Stimulated activated CD4-positive, alpha-beta T cell treated with anti-CD3 and anti-CD28 coated beads, Interleukin-4, amount 100 ng/mL, for 4 hours (primary cell): Measurements from ENCODE around the gene CTIF.

Experiments
- DNase-seq, 2 experiments: peaks; one replicate each; pipeline ENCODE4 v3.0.0-alpha.2; 2020

The CTIF gene

DNA sequence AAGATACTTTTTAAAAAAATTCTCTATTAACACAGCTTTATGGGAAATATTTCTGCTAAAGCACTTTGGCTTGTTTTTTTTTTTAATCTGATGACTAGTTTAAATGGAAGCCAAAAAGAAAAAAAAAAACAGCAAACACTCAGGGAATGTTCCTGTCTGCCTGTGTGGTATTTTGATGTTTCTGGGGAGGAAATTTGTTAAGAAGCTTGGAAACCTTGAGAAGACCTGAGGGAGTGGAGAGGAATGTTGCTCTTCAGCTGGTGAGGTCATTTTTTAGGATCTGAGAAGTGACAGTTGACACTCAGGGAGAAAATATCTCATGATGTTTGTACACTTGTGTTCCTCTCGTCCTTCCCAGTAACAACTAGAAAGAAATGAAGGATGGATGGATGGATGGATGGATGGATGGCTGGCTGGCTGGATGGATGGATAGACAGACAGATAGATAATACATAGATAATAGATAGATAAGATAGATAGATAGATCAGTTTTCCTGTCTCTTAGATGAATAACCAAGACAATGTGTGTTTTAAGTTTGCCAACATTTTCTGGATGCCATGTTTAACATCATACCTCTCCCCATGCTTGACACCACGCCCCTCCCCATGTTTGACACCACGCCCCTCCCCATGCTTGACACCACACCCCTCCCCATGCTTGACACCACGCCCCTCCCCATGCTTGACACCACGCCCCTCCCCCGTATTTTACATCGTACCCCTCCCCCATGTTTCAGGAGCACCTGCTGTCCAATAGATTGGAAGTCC, 84.8 kb downstream of the CTIF start:
- DNase-seq = no peak

DNA sequence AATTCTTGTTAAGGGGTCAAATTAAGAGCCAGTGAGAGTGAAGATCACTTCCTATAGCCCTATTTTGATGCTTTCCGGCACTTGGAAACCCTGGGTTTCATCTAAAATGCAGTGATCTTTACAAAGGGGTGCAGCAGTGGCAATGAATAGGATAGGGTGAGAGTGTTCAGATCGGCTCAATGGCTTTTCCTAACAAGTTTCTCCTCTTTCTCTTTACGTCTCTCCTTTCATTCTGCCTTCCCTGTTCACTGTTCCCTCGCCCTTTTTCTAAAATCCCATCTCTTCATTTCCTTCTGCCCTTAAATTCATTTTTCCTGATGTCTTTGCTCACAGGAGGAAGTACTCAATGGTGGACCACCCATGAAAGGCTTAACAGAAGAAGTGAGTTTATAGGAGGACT, 86.0 kb downstream of the CTIF start:
- no peak for DNase-seq

DNA sequence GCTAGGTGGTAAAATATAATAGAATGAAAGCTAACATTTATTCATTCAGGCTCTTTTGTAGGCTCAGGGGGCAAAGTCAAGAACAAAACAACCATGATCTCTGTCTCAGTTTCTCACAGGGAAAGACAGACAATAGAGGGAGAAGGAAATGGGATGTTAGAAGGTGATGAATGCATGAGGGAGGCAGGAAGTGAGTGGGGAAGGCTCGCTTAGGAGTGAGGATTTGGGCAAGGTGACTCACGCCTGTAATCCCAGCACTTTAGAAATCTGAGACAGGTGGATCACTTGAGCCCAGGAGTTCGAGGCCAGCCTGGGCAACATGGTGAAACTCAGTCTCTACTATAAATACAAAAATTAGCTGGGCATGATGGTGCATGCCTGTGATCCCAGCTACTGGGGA, 88.4 kb downstream of the CTIF start:
- no peak for DNase-seq

DNA sequence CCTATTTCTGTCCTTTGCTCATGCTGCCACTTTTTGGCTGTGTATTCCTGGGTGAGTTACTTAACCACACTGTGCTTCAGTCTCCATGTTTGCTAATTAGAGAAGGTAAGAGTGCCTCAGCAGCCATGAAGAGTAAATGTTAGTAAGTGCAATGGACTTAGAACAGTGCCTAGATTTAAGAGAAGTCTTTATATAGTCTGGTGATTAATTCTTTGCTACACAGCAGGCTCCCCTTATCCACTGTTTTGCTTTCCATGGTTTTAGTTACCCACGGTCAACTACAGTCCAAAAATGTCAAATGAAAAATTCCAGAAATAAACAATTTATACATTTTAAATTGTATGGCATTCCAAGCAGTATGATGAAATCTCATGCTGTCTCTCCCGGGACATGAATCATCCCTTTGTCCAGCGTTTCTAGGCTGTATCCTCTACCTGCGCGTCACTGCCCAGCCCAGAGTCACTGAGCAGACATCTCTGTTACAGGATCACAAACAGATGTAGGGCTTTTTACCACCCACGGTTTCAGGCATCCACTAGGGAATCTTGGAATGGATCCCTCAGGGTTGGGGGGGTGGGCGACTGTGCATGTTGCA, 91.0 kb downstream of the CTIF start:
- no peak for DNase-seq

DNA sequence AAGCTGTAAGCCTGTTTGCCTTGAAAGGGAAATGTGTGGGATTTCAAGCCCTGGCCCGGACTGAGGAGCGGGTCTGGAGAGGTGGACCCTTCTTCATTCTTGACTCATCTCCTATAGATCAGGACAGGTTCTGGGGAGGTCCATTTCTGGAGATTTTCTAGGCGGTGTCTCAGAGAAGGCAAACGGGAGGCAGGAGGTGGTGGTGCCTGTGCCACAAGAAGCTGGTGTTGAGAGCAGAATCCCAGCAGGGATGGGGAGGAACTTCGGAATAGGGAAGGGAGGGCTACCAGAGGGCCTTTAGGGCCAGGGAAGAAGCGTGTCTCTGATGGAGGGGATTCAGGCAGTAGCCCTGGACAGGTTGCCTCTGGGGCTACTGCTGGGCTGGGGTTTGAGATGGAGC, 93.0 kb downstream of the CTIF start:
- no peak for DNase-seq

DNA sequence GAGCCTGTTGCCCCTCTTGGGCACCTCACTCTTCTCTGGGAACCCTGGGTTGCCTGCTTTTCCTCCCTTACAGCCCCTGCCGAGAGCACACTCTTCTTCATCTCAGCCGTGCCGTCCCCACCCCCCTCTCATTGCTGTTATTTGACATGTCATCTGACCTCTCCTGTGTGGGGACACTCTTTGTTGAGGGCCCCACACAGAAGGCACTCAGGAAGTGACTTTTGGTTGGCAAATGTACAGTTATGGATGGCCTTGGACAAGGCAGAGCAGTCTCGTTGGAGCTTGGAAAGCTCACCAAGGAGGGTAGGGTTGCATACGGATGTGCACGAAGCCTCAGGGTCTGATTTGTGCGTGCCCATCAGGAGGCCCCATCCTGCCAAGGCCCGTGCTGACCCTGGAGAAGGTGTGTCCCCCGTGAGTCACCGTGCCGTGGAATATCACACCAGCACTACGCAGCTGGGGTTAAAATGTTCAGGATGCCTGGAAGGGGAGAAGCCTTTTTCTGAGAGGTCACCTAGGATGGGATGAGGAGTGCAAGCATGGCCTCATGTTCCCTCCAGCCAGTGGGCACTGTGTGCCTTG, 93.9 kb downstream of the CTIF start:
- DNase-seq = no peak

DNA sequence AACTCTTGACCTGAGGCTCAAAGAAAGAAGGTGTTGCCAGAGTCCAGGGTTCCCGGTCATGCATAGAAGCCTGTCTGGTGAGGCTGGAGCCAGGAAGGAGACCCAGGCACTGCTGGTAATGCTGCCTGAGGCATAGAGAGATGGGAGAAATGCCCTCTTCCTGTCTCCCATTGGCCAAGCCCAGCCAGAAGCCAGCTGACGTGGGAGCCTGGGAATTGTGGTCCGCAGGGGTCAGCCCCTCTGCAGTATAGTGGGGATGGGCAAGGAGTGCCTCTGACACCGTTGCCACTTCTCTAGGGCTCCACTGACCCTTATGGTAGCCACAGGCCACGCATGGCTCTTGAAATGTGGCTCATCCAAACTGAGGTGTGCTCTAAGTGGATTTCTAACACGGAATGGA, 95.7 kb downstream of the CTIF start:
- no peak for DNase-seq

DNA sequence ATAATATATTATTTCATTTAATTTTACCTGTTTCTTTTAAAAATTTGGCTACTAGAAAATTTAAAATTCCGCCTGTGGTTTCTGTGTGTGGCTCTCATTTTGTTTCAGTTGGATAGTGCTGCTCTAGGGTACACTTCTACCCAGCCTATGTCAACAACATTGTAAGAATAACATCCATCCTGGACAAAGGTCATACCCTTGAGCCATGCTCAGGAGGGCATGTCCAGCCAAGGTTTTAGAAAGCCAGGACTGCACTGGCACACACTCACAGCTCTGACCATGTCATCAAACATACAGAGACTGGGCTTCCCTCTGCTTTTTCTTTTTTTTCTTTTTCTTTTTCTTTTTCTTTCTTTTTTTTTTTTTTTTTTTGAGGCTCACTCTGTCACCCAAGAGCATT, 96.1 kb downstream of the CTIF start:
- no peak for DNase-seq

DNA sequence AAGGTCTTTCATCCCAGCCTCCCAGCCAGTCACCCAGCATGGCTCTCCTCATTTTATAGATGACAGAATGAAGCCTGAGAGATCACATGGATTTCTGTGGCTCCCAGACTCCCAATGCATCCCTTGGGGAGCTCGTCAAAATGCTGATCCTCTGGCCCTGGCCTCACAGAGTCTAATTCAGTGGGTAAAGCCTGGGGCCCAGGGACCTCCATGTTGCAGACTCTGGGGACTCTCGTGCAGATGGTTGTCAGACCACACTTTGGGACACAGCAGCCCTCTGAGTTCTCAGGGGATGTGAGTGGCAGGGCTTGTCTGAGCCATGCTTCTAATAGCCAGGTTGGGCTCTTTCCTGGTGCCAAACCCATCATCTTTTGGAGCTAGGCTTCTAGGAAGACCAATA, 97.0 kb downstream of the CTIF start:
- DNase-seq = no peak

DNA sequence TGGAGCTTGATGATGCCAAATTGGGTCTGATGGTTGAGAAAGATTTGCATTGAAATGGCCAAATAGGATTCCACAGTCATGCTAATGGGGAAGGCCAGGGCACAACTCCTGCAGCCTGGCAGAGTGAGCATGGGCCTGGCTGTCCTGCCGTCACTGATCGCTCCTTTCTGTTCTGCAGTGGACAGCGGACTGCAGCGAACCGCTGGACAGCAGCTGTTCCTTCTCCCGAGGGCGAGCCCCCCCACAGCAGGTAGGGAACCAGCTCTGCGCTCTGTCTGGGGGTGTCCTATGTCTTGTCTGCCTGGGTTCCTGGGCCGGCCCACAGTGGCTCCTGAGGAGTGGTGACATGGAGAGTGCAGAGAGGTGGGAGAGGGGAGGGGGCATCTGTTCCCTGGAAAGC, 97.6 kb downstream of the CTIF start:
- DNase-seq = no peak

DNA sequence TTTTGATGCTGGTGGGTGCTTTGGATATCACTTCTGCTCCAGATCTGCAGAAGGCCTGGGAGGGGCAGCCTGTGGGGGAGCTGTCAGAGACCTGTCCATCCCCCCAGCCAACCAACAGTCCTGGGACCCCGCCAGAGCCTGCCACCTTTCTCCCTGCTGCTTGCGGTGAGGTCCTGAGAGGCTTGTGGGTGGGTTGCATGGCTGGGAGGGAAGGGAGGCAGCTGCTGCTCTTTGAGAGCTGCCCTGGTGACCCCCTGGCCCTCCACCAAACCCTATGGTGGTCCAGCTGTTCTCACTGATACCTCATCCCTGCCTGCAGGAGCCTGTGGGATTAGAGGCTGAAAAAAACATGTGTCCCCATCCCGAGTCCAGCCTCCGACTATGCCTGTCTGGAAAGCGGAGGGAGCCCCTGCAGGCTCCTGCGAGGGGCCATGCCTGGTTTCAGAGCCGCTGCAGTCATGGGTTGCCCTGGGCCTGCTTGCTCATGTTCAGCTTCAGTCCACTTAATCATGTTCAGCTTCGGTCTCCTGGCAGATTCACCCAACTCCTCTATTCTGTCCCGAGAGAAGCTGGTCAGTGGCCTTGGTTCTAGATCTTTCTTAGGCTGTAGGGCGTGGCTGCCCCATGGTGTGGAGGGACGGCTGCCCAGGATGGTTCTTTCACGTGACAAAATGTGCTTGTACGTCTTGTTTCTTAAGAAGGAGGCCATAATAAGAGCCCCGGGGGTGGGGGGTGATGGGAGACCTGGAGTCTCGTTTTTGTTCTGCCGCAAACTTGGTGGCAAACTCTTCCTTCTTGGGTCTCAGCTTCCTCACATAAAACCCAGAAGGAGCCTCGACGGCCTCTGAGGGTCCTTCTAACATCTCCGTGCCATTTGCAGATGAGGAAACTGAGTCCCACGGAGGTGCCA, 98.5 kb downstream of the CTIF start:
- no peak for DNase-seq

DNA sequence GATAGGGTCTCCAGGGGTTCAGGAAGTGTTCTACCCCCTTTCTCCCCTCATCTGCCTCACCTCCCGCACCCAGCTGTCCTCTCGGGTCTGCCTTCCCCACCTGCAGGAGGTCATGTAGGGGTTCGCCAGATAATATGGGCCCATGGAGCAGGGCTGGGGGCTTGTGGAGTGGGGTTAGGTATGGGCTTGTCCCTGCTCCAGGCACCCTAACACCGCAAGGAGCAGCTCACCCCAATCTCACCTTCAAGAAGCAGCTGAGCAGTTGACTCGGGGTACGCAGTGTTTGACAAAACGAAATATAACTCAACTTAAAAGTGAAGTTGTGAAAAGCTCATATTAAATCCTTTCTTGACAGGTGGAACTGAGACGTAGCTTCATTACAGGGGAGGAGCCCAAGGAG, 99.6 kb downstream of the CTIF start:
- DNase-seq = no peak

DNA sequence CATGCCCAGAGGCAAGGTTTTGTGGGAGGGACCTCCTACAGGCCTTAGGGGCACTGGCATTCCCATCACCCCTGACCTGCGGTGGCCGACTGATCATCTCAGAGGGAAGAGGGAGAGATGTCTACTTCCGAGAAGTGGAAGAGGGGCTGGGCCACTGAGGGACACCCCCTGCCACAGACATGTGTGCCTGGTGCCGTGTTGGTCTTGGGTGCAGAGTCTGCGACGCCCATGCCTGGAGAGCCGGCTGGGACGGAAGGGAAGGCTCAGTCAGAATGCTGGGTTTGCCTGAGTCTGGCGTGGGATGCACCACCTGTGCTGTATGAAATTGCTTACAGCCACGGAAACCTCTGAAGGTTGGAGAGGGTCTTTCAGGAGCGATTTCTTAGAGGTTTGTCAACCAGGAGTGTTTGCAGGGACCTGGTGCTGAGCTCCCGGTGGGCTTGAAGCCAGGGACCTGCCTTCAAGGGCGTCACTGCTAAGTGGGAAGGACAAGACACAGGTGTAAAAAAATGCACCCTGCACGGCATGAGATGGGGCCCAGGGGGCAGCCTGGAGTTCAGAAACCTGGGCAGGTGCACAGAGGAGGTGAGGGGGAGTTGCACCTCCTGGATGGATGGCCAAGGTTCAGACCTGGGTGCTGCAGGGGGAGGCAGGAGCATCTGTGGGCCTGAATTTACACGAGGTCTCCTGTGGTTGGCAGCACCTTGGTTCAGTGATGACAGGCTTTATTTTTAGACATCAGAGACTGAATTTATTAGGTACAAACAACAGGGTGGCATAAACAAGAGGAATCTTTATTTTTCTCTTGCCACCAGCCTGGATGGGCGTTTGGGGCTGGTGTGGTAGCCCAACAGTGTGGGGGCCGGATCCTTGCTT, 100.3 kb downstream of the CTIF start:
- DNase-seq = no peak

DNA sequence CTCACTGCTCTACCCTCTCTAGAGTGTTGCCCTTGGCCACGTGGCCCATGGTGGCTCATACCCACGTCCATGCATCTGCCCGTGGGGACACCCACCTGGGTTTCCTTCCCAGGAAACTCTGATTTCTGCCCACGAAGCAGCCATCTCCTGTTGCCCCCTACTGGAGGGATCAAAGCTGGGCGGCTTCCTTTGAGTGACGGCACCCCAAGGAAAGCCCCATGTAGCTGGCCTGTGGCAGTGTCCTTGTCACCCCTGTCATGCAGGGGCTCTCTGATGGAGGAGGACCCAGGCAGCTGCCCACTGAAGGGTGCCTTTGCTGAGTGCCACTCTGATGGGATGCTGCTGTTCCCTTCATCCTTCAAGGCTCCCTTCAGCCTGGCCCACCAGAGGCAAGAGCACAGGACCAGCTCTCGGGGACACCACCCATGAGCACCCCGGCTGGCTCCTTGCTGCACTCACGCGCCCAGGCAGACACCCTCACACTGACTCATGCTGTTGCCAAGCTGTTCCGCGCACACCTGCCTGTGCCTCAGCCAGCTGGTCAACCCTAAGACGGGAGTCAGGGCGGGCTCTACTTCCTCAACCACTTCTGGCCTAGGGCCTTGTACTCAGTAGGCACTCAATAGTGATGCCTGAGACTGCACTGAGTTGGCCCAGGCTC, 101.1 kb downstream of the CTIF start:
- no peak for DNase-seq

DNA sequence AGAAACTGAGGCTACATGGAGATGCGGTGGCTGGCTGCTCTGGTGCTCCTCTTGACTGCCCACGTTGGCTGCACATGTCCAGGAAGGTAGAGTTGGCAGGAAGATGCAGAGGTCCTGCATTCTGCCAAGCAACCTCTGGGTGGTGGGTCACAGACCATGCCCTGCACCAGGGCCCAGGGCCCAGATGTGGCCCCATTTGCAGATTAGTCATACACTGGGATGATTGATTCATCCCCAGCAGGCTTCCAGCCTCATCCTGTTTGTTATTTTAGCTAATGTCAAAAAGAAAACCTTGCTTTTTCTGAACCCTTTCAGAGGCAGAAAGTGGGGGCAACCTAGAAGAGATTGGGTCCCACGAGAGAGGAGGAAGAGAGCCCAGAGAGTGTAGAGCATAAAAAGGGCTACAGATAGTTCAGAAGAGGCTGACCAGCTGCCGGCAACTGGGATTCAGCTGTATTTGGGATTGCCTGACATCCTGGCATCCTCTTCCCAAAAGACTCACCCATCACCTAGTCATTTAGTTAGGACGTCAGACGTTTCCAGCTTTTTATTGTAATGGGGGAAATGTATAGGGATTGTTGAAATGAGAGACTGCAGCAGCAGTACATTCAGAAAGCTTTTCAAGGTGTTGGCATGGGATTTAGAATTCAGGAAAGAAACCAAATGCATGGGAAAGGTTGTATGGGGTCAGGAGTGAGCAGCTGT, 101.9 kb downstream of the CTIF start:
- DNase-seq = no peak

DNA sequence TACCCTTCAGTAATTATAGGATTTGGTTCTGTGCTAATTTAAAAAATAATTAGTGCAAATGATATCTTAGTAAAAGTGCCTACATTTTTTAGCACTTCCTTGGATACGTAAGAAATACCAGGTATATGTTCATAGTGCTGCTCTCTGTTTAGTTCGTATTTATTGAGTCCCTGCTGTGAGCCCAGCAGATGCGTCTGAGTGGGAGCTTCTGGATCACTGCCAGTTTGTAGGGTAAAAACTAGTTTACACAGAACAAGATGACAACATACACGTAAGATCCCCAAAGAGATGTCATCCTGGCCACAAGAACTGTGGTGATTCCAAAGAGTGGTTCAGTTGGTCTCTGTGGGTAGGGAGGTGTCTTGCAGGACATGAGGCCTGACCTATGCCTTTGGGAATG, 103.2 kb downstream of the CTIF start:
- DNase-seq = no peak

DNA sequence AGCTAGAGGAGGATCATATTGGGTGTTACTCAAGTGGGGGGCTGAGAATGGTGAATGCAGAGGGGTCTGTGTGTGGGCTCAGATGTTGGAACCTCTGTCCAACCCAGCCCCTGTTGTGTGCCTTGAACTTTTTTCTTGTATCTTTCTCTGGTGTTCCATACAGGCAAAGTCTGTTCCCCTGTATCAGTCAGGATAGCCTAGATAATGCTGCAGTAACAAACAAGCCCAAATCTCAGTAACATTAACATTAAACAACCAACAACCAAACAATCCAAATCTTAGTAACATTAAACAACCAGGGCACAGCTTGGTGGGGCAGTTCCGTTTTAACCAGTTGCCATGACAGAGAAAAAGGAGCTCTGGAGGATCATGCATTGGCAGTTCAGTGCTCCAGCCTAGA, 103.7 kb downstream of the CTIF start:
- DNase-seq = no peak

DNA sequence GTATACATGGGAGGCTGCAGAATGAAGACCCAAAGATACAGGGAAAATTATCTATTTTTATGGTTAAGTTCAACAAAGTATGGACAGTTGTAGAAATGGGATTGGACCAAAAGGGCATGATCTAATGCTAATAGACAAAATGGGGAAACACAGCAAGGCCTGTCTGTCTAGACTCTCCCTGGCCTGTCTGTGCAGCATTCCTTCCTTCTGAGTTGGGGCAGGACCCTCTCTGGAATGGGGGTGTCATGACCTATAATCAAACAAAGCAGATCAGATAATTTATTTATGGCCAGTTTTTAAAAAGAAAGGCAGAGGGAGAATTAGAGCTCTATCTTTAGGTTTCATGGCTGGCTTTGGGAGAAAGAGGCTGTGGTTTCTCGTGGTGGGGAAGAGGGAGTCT, 104.4 kb downstream of the CTIF start:
- DNase-seq = no peak

DNA sequence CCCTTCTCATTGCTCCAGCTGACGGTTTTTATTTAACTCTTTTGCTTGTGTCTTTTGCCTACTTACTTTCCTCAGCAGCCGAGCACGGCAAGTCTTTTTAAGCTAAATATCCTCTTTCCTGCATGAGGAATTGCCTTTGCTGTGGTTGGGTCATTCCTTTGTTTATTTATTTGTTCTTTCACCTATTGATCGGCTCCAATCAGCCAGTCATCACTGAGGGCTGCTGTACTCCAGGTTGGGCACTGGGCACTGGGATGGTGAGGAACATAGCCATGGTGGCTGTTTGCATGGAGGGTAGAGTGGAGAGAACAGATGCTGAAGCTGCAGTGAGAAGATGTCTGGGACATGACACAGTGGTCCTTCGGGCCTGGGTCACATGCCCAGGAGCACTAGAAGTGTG, 105.2 kb downstream of the CTIF start:
- no peak for DNase-seq

DNA sequence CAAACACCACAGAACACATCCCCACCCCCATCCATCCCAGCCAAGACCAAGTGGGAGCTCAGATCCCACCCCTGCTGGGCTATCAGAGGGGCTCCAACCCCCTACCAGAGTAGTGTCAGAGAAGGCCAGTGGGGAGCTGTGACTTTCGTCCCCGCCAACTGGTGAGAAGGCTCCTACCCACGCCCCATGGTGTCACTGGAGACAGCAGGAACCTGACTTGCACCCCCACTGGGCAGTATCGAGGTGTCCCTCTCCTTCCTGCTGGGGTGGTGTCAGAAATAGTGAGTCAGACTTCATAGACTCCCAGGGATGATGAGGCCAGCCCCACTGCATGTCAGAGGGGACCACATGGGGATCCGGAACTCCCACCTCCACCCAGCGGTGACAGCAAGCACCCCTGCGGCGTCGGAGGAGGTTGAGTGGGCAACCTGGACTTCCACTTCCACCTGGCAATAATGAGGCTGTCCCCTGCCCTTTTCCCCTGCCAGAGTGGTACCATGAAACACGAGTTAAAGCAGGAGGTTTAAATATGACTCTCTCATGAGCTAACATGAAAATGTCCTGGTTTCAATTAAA, 106.7 kb downstream of the CTIF start:
- DNase-seq = no peak

DNA sequence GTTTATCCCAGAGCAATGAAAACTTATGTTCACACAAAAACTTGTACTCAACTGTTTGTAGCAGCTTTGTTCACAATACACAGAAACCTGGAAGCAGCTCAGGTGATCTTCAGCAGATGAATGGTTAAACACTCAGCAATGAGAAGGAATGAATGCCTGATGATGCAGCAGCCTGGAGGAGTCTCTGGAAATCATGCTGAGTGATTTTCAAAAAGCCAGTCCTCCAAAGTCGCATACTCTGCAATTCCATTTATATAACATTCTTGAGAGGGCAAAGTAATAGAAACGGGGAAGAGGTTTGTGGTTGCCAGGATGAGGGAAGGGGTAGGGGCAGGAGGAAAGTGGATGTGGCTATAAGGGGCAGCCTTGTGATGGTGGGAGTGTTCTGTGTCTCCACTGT, 108.1 kb downstream of the CTIF start:
- DNase-seq = no peak
